DND-41 (cell line): ENCODE results near the gene CENPC.

Source experiments
- CTCF ChIP-seq: IDR thresholded peaks from 2 replicates; pipeline ENCODE4 v1.5.1; 2012; ENCODE audit warnings: borderline replicate concordance, low read length, moderate library complexity, mild to moderate bottlenecking; ENCODE audit not compliant: poor library complexity, severe bottlenecking; ENCODE audit errors: extremely low read depth
- EZH2 ChIP-seq: IDR thresholded peaks from 3 replicates; pipeline ENCODE4 v1.6.1; 2012; ENCODE audit warnings: borderline replicate concordance, low read depth, mild to moderate bottlenecking, moderate library complexity, low read length, inconsistent platforms; ENCODE audit not compliant: severe bottlenecking

GRCh38 chr4:67568820-67569219 is 23.5 kb upstream of the CENPC start:
- TF ChIP-seq EZH2 (no peak), CTCF (no peak)
